Right lobe of liver (tissue), 4 donors: Measurements from ENCODE around the gene AGPAT2.

Experiments used
- CTCF ChIP-seq, 4 donors: fragments of 200-600 bp in 3 of 4; fragments of 450-650 bp in 1 of 4; IDR thresholded peaks; one replicate each; pipeline versions ENCODE4 v1.5.1 to v1.8.0; 2016 to 2022; ENCODE audit warnings: antibody characterized with exemption in 4 of 4, mild to moderate bottlenecking in 2 of 4
- POLR2A ChIP-seq: fragments of 450-650 bp; IDR thresholded peaks from one replicate; pipeline ENCODE4 v1.6.1; 2017; ENCODE audit warnings: antibody characterized with exemption, mild to moderate bottlenecking
- donor health status: DM: no; HTN: no; CAD: no.
- donor health status: DM: no; HTN: no; CAD: no.
- donor health status: DM: no; HTN: yes; CAD: no.

GRCh38 chr9:136692185-136693134 is 5.2 kb upstream of the AGPAT2 start:
- TF ChIP-seq POLR2A (no peak), CTCF (IDR thresholded peaks at IDR 0.05) (no peak)
